Bronchial epithelial cell (primary cell): ENCODE measurements around the gene COL2A1. TPM values are rescaled to one million over a fixed set of nuclear protein-coding genes. Genes with fewer than 3 reads are reported as not detected.

ENCODE experiments used
- DNase-seq: peaks from one replicate; pipeline ENCODE4 v3.0.0-alpha.2; 2010; ENCODE audit warnings: low read depth
- FAIRE-seq: peaks from 2 replicates; lab custom pipeline; 2011; peaks lifted over from hg19 to GRCh38; lab: Jason Lieb, UNC
- H3K27me3 ChIP-seq: 2 replicates; pipeline ENCODE4 v1.5.1; 2011; ENCODE audit warnings: low read length; ENCODE audit not compliant: control insufficient read depth, insufficient read depth
- H3K36me3 ChIP-seq: 2 replicates; pipeline ENCODE4 v1.5.1; 2011; ENCODE audit warnings: low read length; ENCODE audit not compliant: control insufficient read depth, insufficient read depth
- H3K4me3 ChIP-seq: 2 replicates; pipeline ENCODE4 v1.5.1; 2011; ENCODE audit warnings: mild to moderate bottlenecking, low read depth, low read length, control low read depth
- CTCF ChIP-seq: IDR thresholded peaks from 2 replicates; pipeline ENCODE4 v1.5.1; 2011; ENCODE audit warnings: mild to moderate bottlenecking, moderate library complexity, low read length, control low read depth, inconsistent platforms; ENCODE audit not compliant: insufficient read depth, severe bottlenecking
- total RNA-seq: library from RNA; depleted of rRNA; stranded (reverse); fragments of >200 nt; gene quantifications from 2 replicates; pipeline ENCODE4 v1.2.1, GENCODE V29; 2014

COL2A1 gene
- total RNA-seq, 1 donor from 2014 or later, result under 0.01 TPM

DNA sequence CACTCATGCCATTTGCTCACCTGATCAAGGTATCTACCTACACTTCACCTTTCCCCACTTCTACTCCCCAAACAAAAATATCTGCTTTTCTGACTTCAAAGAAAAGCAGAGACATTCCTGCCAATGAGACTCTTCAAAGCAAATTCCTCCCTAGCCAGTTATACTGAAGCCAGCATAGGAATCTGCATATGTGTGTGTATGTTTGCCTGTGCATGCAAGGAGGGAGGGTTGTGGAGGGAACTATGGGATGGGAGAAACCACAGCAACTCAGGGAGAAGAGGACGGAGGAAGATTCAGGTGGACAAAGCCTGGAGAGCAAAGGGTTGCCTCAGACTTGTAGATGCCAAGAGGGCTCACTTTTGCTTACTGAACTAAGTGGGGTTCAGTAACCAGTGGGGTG lies 73.1 kb downstream of the COL2A1 start:
- no peak for DNase-seq
- Histone ChIP-seq H3K27me3 (peaks cover 17% of the 10 kb centered on the region), H3K4me3 (no peak overlapping the region), H3K36me3 (no peaks in the 10 kb centered on the region)
- no peak for FAIRE-seq
- TF ChIP-seq CTCF, result no peak

DNA sequence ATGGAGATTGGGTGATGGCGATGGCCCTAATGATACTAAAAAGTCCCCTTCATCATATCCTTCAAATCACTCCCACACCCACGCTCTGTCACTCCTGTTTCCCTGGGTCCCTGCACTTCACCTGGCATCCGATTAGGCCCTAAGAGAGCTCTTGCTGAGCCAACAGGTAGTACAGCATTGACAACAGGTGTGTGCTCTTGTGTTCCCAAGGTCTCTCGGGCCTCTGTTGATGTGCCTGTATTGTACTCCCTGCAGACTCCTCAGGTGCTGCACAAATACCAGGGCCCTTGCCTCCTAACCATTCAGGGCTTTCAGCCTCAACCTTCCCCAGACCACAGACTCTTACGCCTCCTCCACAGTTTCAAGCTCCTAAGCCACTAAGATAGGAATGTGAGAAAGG lies 73.6 kb downstream of the COL2A1 start:
- DNase-seq, result no peak
- H3K27me3 ChIP-seq, result peaks cover 17% of the 10 kb centered on the region
- TF ChIP-seq CTCF, result no peak
- H3K36me3 ChIP-seq, result no peaks in the 10 kb centered on the region
- FAIRE-seq, result peak; percentile 72
- H3K4me3 ChIP-seq, result no peak overlapping the region

DNA sequence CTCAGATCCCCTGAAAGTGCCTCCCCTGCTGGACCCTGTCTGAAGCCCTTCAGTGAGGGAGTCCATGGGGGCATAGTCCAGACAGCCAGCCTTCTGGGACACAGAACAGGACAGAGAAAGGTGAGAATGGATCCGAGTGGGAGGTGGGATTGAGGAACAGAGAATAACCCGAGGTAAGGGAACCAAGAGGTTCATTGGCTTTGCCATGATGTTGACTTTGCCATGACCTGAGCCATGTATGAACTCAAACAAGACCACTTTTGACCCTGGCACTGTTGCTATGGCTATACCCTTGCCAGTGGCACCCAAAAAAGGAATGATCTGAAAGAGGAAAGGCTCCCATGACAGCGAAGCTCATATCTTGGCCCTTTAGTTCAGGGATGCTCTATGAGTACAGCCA lies 76.9 kb downstream of the COL2A1 start:
- Histone ChIP-seq H3K27me3 (peaks cover 17% of the 10 kb centered on the region), H3K36me3 (no peaks in the 10 kb centered on the region), H3K4me3 (no peak overlapping the region)
- TF ChIP-seq CTCF, result no peak
- FAIRE-seq (peak; percentile 77), DNase-seq (no peak)

Other genes with a start within 250 kb of the COL2A1 start
- gene RAPGEF3, start 245.6 kb downstream of the COL2A1 start, total RNA-seq, result 0.90 and 3.9 TPM in 2 replicates
- gene SLC48A1, start 231.2 kb downstream of the COL2A1 start, total RNA-seq, result 7.3 and 10.3 TPM in 2 replicates
- gene HDAC7, start 184.6 kb downstream of the COL2A1 start, total RNA-seq, result 7.1 and 9.0 TPM in 2 replicates
- gene VDR, start 99.5 kb downstream of the COL2A1 start, total RNA-seq, result 3.2 and 3.4 TPM in 2 replicates
- 63.1 and 88.5 TPM in 2 replicates for gene TMEM106C, start 40.9 kb downstream of the COL2A1 start, total RNA-seq
- 10.2 and 10.8 TPM in 2 replicates for gene SENP1, start 101.6 kb upstream of the COL2A1 start, total RNA-seq
- 23.7 and 45.8 TPM in 2 replicates for gene PFKM, start 114.9 kb upstream of the COL2A1 start, total RNA-seq
- 9.5 and 17.3 TPM in 2 replicates for gene ASB8, start 153.0 kb upstream of the COL2A1 start, total RNA-seq
- not detected in 2 replicates for gene CCDC184, start 179.2 kb upstream of the COL2A1 start, total RNA-seq
- not detected in 2 replicates for gene OR10AD1, start 198.8 kb upstream of the COL2A1 start, total RNA-seq